HUES6 (cell line): ENCODE results near the gene PLXNA4.

Source experiments
- H3K27ac ChIP-seq: 2 replicates; pipeline ENCODE4 v1.7.0; 2013; ENCODE audit warnings: low read depth, mild to moderate bottlenecking, low read length, inconsistent platforms
- H3K27me3 ChIP-seq: 2 replicates; pipeline ENCODE4 v1.6.1; 2013; ENCODE audit warnings: low read length; ENCODE audit not compliant: control insufficient read depth, insufficient read depth
- H3K36me3 ChIP-seq: 2 replicates; pipeline ENCODE4 v1.6.1; 2013; ENCODE audit warnings: low read length; ENCODE audit not compliant: control insufficient read depth, insufficient read depth
- H3K4me1 ChIP-seq: 2 replicates; pipeline ENCODE4 v1.6.1; 2013; ENCODE audit warnings: low read length; ENCODE audit not compliant: control insufficient read depth, insufficient read depth
- H3K4me3 ChIP-seq: 2 replicates; pipeline ENCODE4 v1.5.1; 2013; ENCODE audit warnings: low read depth, low read length
- H3K9ac ChIP-seq: one replicate; pipeline ENCODE4 v1.6.1; 2013; ENCODE audit warnings: mild to moderate bottlenecking, low read length
- H3K9me3 ChIP-seq: 2 replicates; pipeline ENCODE4 v1.6.1; 2013; ENCODE audit warnings: low read depth, low read length; ENCODE audit not compliant: control insufficient read depth, insufficient read depth

PLXNA4 gene

GRCh38 chr7:132424821-132425724 is 151.2 kb downstream of the PLXNA4 start:
- Histone ChIP-seq H3K36me3 (no peaks in the 10 kb centered on the region), H3K4me1 (peaks cover 21% of the 10 kb centered on the region), H3K9me3 (peaks cover 4% of the 10 kb centered on the region; the same call in 1 of the 2 replicates), H3K27ac (no peak overlapping the region), H3K4me3 (no peak overlapping the region), H3K27me3 (no peaks in the 10 kb centered on the region), H3K9ac (no peak overlapping the region)

- H3K4me3 ChIP-seq, result no peak overlapping the region
- H3K9me3 ChIP-seq, result peaks cover 7% of the 10 kb centered on the region
- H3K27me3 ChIP-seq, result no peaks in the 10 kb centered on the region
- H3K4me1 ChIP-seq, result peaks cover 21% of the 10 kb centered on the region
- H3K36me3 ChIP-seq, result no peaks in the 10 kb centered on the region
- H3K27ac ChIP-seq, result no peak overlapping the region
- no peak overlapping the region for H3K9ac ChIP-seq
These were observed 152.0 kb downstream of the PLXNA4 start for GRCh38 chr7:132424277-132424676.

GRCh38 chr7:132423594-132424200 is 152.6 kb downstream of the PLXNA4 start:
- H3K36me3 ChIP-seq, result no peaks in the 10 kb centered on the region
- H3K27me3 ChIP-seq, result no peaks in the 10 kb centered on the region
- no peak overlapping the region for H3K27ac ChIP-seq
- no peak overlapping the region for H3K9ac ChIP-seq
- H3K4me3 ChIP-seq, result no peak overlapping the region
- peaks cover 7% of the 10 kb centered on the region for H3K9me3 ChIP-seq
- H3K4me1 ChIP-seq, result peaks cover 21% of the 10 kb centered on the region

- Histone ChIP-seq H3K4me1 (peaks cover 21% of the 10 kb centered on the region), H3K9me3 (peaks cover 7% of the 10 kb centered on the region), H3K4me3 (no peak overlapping the region), H3K27me3 (peaks cover 4% of the 10 kb centered on the region; the same call in 1 of the 2 replicates), H3K27ac (no peak overlapping the region), H3K9ac (no peak overlapping the region), H3K36me3 (no peaks in the 10 kb centered on the region)
These were observed 153.7 kb downstream of the PLXNA4 start for GRCh38 chr7:132422502-132423111.

- H3K36me3 ChIP-seq, result no peaks in the 10 kb centered on the region
- H3K4me1 ChIP-seq, result peaks cover 16% of the 10 kb centered on the region
- no peak overlapping the region for H3K27ac ChIP-seq
- peaks cover 4% of the 10 kb centered on the region; the same call in 1 of the 2 replicates for H3K27me3 ChIP-seq
- H3K9me3 ChIP-seq, result peaks cover 7% of the 10 kb centered on the region
- H3K4me3 ChIP-seq, result no peak overlapping the region
- H3K9ac ChIP-seq, result no peak overlapping the region
These were observed 155.7 kb downstream of the PLXNA4 start for GRCh38 chr7:132420527-132420926.

DNA sequence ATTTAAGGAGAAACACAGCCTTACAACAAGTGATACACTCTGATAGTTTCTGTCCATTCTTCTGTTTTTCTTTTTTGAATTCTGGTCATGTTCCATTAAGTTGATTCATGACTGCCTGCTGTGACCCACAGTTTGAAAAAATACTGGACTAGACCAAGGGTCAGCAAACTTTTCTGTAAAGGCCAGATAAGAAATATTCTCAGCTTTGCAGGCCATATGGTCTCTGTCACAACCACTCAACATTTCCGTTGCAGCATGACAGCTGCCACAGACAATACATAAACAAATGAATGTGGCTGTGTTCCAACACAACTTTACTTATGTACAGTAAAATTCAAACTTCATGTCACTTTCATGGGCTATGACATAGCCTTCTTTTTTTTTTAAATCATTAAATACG is 156.7 kb downstream of the PLXNA4 start:
- no peak overlapping the region for H3K4me3 ChIP-seq
- H3K4me1 ChIP-seq, result peaks cover 7% of the 10 kb centered on the region; the same call in 1 of the 2 replicates
- no peak overlapping the region for H3K27ac ChIP-seq
- no peak overlapping the region for H3K9ac ChIP-seq
- H3K9me3 ChIP-seq, result peaks cover 7% of the 10 kb centered on the region
- H3K36me3 ChIP-seq, result no peaks in the 10 kb centered on the region
- peaks cover 4% of the 10 kb centered on the region; the same call in 1 of the 2 replicates for H3K27me3 ChIP-seq

- Histone ChIP-seq H3K4me1 (peaks cover under 1% of the 10 kb centered on the region; the same call in 1 of the 2 replicates), H3K9me3 (peaks cover 7% of the 10 kb centered on the region), H3K27me3 (peaks cover 4% of the 10 kb centered on the region; the same call in 1 of the 2 replicates), H3K9ac (no peak overlapping the region), H3K27ac (no peak overlapping the region), H3K4me3 (no peak overlapping the region), H3K36me3 (no peaks in the 10 kb centered on the region)
These were observed 157.4 kb downstream of the PLXNA4 start for GRCh38 chr7:132418840-132419239.

- no peak overlapping the region for H3K9ac ChIP-seq
- H3K4me1 ChIP-seq, result no peaks in the 10 kb centered on the region
- H3K4me3 ChIP-seq, result no peak overlapping the region
- no peak overlapping the region for H3K27ac ChIP-seq
- peaks cover 4% of the 10 kb centered on the region; the same call in 1 of the 2 replicates for H3K27me3 ChIP-seq
- H3K36me3 ChIP-seq, result no peaks in the 10 kb centered on the region
- peaks cover 7% of the 10 kb centered on the region for H3K9me3 ChIP-seq
These were observed 159.0 kb downstream of the PLXNA4 start for GRCh38 chr7:132417103-132417906.

- Histone ChIP-seq H3K4me1 (no peaks in the 10 kb centered on the region), H3K9me3 (peaks cover 7% of the 10 kb centered on the region), H3K4me3 (no peak overlapping the region), H3K36me3 (no peaks in the 10 kb centered on the region), H3K27ac (no peak overlapping the region), H3K27me3 (peaks cover 4% of the 10 kb centered on the region; the same call in 1 of the 2 replicates), H3K9ac (no peak overlapping the region)
These were observed 159.9 kb downstream of the PLXNA4 start for GRCh38 chr7:132416395-132416794.

DNA sequence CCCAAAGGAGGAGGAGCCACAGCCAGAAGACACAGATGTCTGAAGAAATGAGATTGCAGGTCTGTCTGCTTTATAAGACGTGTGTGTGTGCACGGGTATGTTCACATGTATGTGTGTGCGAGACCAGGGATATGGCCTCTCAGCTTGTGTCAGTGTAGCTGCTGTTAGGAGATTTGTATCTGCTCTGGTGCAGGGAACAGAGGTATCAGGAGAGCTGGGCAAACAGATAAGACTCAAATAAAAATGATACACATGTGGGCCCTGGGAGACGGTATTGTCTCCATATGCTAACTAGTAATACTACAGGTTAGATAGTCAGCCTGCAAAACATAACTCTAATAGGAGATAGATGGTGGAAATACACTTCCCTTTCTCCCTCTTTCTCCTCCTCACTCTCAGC is 161.0 kb downstream of the PLXNA4 start:
- H3K27ac ChIP-seq, result no peak overlapping the region
- no peak overlapping the region for H3K4me3 ChIP-seq
- H3K9me3 ChIP-seq, result peaks cover 4% of the 10 kb centered on the region; the same call in 1 of the 2 replicates
- peaks cover 4% of the 10 kb centered on the region; the same call in 1 of the 2 replicates for H3K27me3 ChIP-seq
- no peaks in the 10 kb centered on the region for H3K36me3 ChIP-seq
- H3K4me1 ChIP-seq, result peaks cover 2% of the 10 kb centered on the region; the same call in 1 of the 2 replicates
- no peak overlapping the region for H3K9ac ChIP-seq
